ENCODE data around the gene RTF2. TPM values are rescaled to one million over a fixed set of nuclear protein-coding genes. Genes with fewer than 3 reads are reported as not detected.

RTF2 gene
- total RNA-seq, 1 donor from 2014 or later, result 42.4 TPM

- Histone ChIP-seq H3F3A (ENCODE audit: low read depth) (no peaks in the 10 kb centered on the region), H3K27ac (no peak overlapping the region), H2AFZ (replicated peaks) (no peak overlapping the region), H3K4me2 (no peak overlapping the region), H3K9ac (no peak overlapping the region), H3K27me3 (no peaks in the 10 kb centered on the region), H3K4me1 (no peaks in the 10 kb centered on the region), H3K79me2 (ENCODE audit: low read depth) (no peaks in the 10 kb centered on the region), H4K20me1 (ENCODE audit: low read depth) (no peaks in the 10 kb centered on the region), H3K4me3 (no peak overlapping the region), H3K36me3 (no peaks in the 10 kb centered on the region), H3K9me3 (ENCODE audit: low read depth) (no peaks in the 10 kb centered on the region)
- DNase-seq (ENCODE audit: low spot score), result no peak
- no peak overlapping the region for H3K4me3 Mint-ChIP-seq
- no peaks in the 10 kb centered on the region for H3K4me1 Mint-ChIP-seq
- no peak overlapping the region for H3K27ac Mint-ChIP-seq
- H3K9me3 Mint-ChIP-seq, result peaks cover 3% of the 10 kb centered on the region
- TF ChIP-seq EZH2phosphoT487 (IDR thresholded peaks at IDR 0.05) (no peak), CTCF (IDR thresholded peaks at IDR 0.05) (no peak), EZH2 (IDR thresholded peaks at IDR 0.05) (no peak)
- H3K27me3 Mint-ChIP-seq (ENCODE audit: insufficient read depth, low read depth), result no peaks in the 10 kb centered on the region
- no peaks in the 10 kb centered on the region for H3K36me3 Mint-ChIP-seq
Measured at GRCh38 chr20:56542489-56543030, 74.1 kb downstream of the RTF2 start.

- TF ChIP-seq EZH2 (IDR thresholded peaks at IDR 0.05) (no peak), CTCF (IDR thresholded peaks at IDR 0.05) (no peak), EZH2phosphoT487 (IDR thresholded peaks at IDR 0.05) (no peak)
- Mint-ChIP-seq H3K9me3 (peaks cover 7% of the 10 kb centered on the region), H3K27me3 (ENCODE audit: insufficient read depth, low read depth) (peaks cover 10% of the 10 kb centered on the region), H3K27ac (no peak overlapping the region), H3K4me1 (peaks cover 2% of the 10 kb centered on the region), H3K36me3 (no peaks in the 10 kb centered on the region), H3K4me3 (no peak overlapping the region)
- H3K9me3 ChIP-seq (ENCODE audit: low read depth), result no peaks in the 10 kb centered on the region
- no peaks in the 10 kb centered on the region for H3K36me3 ChIP-seq
- H3K4me2 ChIP-seq, result no peak overlapping the region
- H3K27ac ChIP-seq, result no peak overlapping the region
- H3K4me3 ChIP-seq, result no peak overlapping the region
- DNase-seq (ENCODE audit: low spot score), result no peak
- no peaks in the 10 kb centered on the region for H3K27me3 ChIP-seq
- no peaks in the 10 kb centered on the region for H3K79me2 ChIP-seq (ENCODE audit: low read depth)
- no peak overlapping the region for H3K9ac ChIP-seq
- no peaks in the 10 kb centered on the region for H4K20me1 ChIP-seq (ENCODE audit: low read depth)
- H3K4me1 ChIP-seq, result no peaks in the 10 kb centered on the region
- no peaks in the 10 kb centered on the region for H3F3A ChIP-seq (ENCODE audit: low read depth)
- no peak overlapping the region for H2AFZ ChIP-seq (replicated peaks)
Measured at GRCh38 chr20:56551571-56551970, 83.1 kb downstream of the RTF2 start.

- Histone ChIP-seq H3F3A (ENCODE audit: low read depth) (no peaks in the 10 kb centered on the region), H4K20me1 (ENCODE audit: low read depth) (no peaks in the 10 kb centered on the region), H3K9ac (no peak overlapping the region), H3K79me2 (ENCODE audit: low read depth) (no peaks in the 10 kb centered on the region), H3K36me3 (no peaks in the 10 kb centered on the region), H3K27me3 (no peaks in the 10 kb centered on the region), H3K27ac (no peak overlapping the region), H2AFZ (replicated peaks) (no peak overlapping the region), H3K9me3 (ENCODE audit: low read depth) (no peaks in the 10 kb centered on the region), H3K4me2 (no peak overlapping the region), H3K4me1 (no peaks in the 10 kb centered on the region), H3K4me3 (no peak overlapping the region)
- Mint-ChIP-seq H3K4me1 (peaks cover 2% of the 10 kb centered on the region), H3K36me3 (no peaks in the 10 kb centered on the region), H3K9me3 (peaks cover 7% of the 10 kb centered on the region), H3K4me3 (no peak overlapping the region), H3K27me3 (ENCODE audit: insufficient read depth, low read depth) (peaks cover 10% of the 10 kb centered on the region), H3K27ac (no peak overlapping the region)
- no peak for DNase-seq (ENCODE audit: low spot score)
- TF ChIP-seq EZH2 (IDR thresholded peaks at IDR 0.05) (no peak), CTCF (IDR thresholded peaks at IDR 0.05) (no peak), EZH2phosphoT487 (IDR thresholded peaks at IDR 0.05) (no peak)
Measured at GRCh38 chr20:56552911-56553629, 84.6 kb downstream of the RTF2 start.
